Esophagus muscularis mucosa (tissue), 4 donors: ENCODE measurements around the gene LRSAM1. TPM values are rescaled to one million over a fixed set of nuclear protein-coding genes. Genes with fewer than 3 reads are reported as not detected.

Experiments used
- DNase-seq: peaks from one replicate; pipeline ENCODE4 v3.0.0-alpha.2; 2017; ENCODE audit errors: extremely low spot score
- H3K27ac ChIP-seq, 4 donors: fragments of 200-600 bp; sonication (generic); replicated peaks in 1 of 4; 1 replicate in 3 of 4; 2 replicates in 1 of 4; pipeline ENCODE4 v1.5.1; 2016 to 2019; ENCODE audit warnings: mild to moderate bottlenecking in 1 of 4
- H3K27me3 ChIP-seq, 4 donors: fragments of 200-600 bp; sonication (generic); one replicate each; pipeline versions ENCODE4 v1.5.1 to v1.6.0; 2016 to 2019
- H3K36me3 ChIP-seq, 4 donors: fragments of 200-600 bp; sonication (generic); one replicate each; pipeline ENCODE4 v1.5.1; 2016 to 2019
- H3K4me1 ChIP-seq, 4 donors: fragments of 200-600 bp; sonication (generic); one replicate each; pipeline ENCODE4 v1.5.1; 2016 to 2019
- H3K4me3 ChIP-seq, 4 donors: fragments of 200-600 bp; sonication (generic); 1 replicate in 2 of 4; 2 replicates in 2 of 4; pipeline ENCODE4 v1.5.1; 2016 to 2019; ENCODE audit warnings: mild to moderate bottlenecking in 4 of 4, moderate library complexity in 1 of 4
- H3K9me3 ChIP-seq, 4 donors: fragments of 200-600 bp; sonication (generic); 1 replicate in 3 of 4; 2 replicates in 1 of 4; pipeline ENCODE4 v1.5.1; 2016 to 2019
- EP300 ChIP-seq: sonication (generic); formaldehyde crosslinking; IDR thresholded peaks from one replicate; pipeline ENCODE4 v1.6.1; 2017; ENCODE audit warnings: antibody characterized with exemption
- POLR2A ChIP-seq: fragments of 450-650 bp; IDR thresholded peaks from one replicate; pipeline ENCODE4 v1.6.1; 2017; ENCODE audit warnings: antibody characterized with exemption, moderate library complexity, mild to moderate bottlenecking, low read depth
- POLR2AphosphoS5 ChIP-seq, 2 donors: sonication (generic); formaldehyde crosslinking; IDR thresholded peaks; one replicate each; pipeline ENCODE4 v1.6.1; 2017; ENCODE audit warnings: antibody characterized with exemption in 2 of 2
- WGBS: methylation state at CpG from one replicate; pipeline ENCODE4 v1.1.5; 2018; 5-methylcytosine and 5-hydroxymethylcytosine counted together
- intact Hi-C: fragments of 100-400 bp; cut with DNase I; formaldehyde crosslinking; loops from one replicate; pipeline ENCODE4 v1.15.1; 2023
- total RNA-seq, 4 donors: library from RNA; depleted of rRNA; stranded (reverse); fragments of >200 nt; gene quantifications; one replicate each; pipeline versions ENCODE4 v1.1.0 to v1.2.1, GENCODE V29; 2016
- TF ChIP-seq, protein P1 (sequence below), 3 experiments: fragments of 200-600 bp in 2 of 3; fragments of 450-650 bp in 1 of 3; sonication (generic) in 2 of 3; IDR thresholded peaks; one replicate each; pipeline ENCODE4 v1.5.1; 2017 to 2019; ENCODE audit warnings: antibody characterized with exemption in 3 of 3, mild to moderate bottlenecking in 2 of 3, moderate library complexity in 1 of 3

The LRSAM1 gene
- total RNA-seq, 4 donors from 2014 or later = 13.6 to 26.2 (median 18.8) TPM

DNA sequence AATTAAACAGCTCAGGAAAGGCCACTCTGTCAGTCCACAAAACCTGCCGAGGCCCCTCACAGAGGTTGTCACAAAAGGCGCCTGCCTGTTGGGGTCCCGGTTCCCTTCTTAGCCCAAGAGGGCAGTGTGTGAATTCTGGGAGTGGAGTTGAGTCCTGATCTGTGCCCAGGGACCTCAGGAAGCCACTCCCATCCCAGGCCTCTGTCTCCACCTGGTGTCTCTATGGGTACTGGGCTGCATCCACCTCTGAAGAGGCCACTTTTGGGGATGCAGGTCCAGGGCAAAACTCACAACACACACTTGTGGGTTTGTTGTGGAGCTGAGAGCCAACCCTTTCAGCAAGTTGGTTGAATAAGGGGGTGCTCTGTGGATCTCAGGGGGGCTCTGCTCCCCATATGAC, 86.5 kb downstream of the LRSAM1 start:
- no peak for DNase-seq
- H3K4me1 ChIP-seq = peaks cover 47 to 91% (median 89%) of the 10 kb centered on the region in 4 donors
- TF ChIP-seq POLR2A (no peak), POLR2AphosphoS5 (IDR thresholded peaks at IDR 0.05) (no peak), EP300 (no peak)
- TF ChIP-seq, protein P1, sequence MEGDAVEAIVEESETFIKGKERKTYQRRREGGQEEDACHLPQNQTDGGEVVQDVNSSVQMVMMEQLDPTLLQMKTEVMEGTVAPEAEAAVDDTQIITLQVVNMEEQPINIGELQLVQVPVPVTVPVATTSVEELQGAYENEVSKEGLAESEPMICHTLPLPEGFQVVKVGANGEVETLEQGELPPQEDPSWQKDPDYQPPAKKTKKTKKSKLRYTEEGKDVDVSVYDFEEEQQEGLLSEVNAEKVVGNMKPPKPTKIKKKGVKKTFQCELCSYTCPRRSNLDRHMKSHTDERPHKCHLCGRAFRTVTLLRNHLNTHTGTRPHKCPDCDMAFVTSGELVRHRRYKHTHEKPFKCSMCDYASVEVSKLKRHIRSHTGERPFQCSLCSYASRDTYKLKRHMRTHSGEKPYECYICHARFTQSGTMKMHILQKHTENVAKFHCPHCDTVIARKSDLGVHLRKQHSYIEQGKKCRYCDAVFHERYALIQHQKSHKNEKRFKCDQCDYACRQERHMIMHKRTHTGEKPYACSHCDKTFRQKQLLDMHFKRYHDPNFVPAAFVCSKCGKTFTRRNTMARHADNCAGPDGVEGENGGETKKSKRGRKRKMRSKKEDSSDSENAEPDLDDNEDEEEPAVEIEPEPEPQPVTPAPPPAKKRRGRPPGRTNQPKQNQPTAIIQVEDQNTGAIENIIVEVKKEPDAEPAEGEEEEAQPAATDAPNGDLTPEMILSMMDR (IDR thresholded peaks at IDR 0.05) = no peak
- intact Hi-C loops = no loop called here
- peak overlapping the region in 3 of 4 donors; percentile 11 to 60 (median 39) for H3K27ac ChIP-seq
- 83% methylated on average over 3 of the region's 3 CpGs for WGBS
- H3K9me3 ChIP-seq = no peaks in the 10 kb centered on the region
- H3K36me3 ChIP-seq = no peaks in the 10 kb centered on the region
- H3K27me3 ChIP-seq = no peaks in the 10 kb centered on the region
- H3K4me3 ChIP-seq = no peak overlapping the region

DNA sequence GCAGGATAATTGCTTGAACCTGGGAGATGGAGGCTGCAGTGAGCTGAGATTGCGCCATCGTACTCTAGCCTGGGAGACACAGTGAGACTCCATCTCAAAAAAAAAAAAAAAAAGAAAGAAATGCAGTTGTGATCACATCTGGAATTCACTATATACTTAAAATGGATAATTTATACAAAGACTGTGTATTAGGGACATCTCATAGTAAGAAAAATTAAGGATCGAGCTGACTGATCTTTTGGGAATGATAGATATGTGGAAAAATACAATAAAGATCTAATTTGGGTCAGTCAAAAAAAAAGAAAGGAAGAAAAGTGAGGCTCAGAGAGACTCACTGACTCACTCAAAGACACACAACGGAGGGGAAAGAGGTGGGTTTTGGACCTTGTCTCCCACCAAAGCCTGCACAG, 87.5 kb downstream of the LRSAM1 start:
- no peaks in the 10 kb centered on the region for H3K9me3 ChIP-seq

DNA sequence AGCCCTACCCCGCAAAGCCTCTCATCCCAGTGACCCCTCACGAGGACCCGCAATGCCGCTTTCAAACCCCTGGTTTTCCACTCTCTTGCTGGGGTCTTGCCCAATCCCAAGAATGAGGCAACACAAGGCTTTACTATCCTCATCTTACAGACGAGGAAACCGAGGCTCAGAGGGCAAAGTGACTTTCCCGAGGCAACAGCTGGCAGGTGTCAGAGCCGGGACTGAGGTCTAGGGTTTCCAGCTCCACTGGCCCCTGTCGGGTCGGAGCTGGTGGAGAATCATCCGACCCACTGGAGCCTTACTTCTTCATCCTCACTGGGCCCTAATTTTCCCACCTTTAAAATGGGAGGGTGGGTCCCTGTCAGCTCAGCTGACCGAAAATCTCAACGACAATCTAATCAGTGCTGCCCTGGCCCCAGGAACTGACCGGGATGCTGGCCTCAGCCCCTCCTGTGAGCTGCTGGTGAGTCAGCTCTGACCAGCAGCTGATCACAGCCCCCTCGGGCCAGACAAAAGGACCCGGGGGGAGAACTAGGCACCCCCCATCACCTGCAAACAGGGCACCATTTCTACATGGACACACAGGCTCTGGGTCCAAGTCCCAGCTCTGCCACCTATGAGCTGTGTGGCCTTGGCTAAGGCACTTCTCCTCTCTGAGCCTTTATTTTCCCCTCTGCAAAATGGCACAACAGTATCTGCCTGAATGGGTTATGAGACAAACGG, 88.1 kb downstream of the LRSAM1 start:
- Histone ChIP-seq H3K27me3 (no peaks in the 10 kb centered on the region), H3K27ac (peak overlapping the region; percentile 46 to 77 (median 58)), H3K36me3 (no peaks in the 10 kb centered on the region), H3K4me1 (peaks cover 50 to 100% (median 97%) of the 10 kb centered on the region in 4 donors), H3K9me3 (no peaks in the 10 kb centered on the region), H3K4me3 (no peak overlapping the region)
- DNase-seq = no peak
- TF ChIP-seq, protein P1 (IDR thresholded peaks at IDR 0.05) = no peak
- no peak for TF ChIP-seq POLR2AphosphoS5 (IDR thresholded peaks at IDR 0.05)
- no peak for TF ChIP-seq EP300
- no peak for TF ChIP-seq POLR2A
- intact Hi-C loops = no loop called here
- WGBS = 63% methylated on average over 9 of the region's 17 CpGs

More for the DNA sequence above, 87.5 kb downstream of the LRSAM1 start:
- Histone ChIP-seq H3K4me1 (peaks cover 50 to 98% (median 96%) of the 10 kb centered on the region in 4 donors), H3K4me3 (no peak overlapping the region), H3K36me3 (no peaks in the 10 kb centered on the region), H3K27ac (peak overlapping the region; percentile 46 to 77 (median 58)), H3K27me3 (no peaks in the 10 kb centered on the region)
- TF ChIP-seq POLR2A (no peak), EP300 (no peak), POLR2AphosphoS5 (IDR thresholded peaks at IDR 0.05) (no peak)
- TF ChIP-seq, protein P1 (IDR thresholded peaks at IDR 0.05) = no peak
- WGBS = 70% methylated on average over 4 of the region's 4 CpGs
- intact Hi-C loops = no loop called here
- DNase-seq = no peak

DNA sequence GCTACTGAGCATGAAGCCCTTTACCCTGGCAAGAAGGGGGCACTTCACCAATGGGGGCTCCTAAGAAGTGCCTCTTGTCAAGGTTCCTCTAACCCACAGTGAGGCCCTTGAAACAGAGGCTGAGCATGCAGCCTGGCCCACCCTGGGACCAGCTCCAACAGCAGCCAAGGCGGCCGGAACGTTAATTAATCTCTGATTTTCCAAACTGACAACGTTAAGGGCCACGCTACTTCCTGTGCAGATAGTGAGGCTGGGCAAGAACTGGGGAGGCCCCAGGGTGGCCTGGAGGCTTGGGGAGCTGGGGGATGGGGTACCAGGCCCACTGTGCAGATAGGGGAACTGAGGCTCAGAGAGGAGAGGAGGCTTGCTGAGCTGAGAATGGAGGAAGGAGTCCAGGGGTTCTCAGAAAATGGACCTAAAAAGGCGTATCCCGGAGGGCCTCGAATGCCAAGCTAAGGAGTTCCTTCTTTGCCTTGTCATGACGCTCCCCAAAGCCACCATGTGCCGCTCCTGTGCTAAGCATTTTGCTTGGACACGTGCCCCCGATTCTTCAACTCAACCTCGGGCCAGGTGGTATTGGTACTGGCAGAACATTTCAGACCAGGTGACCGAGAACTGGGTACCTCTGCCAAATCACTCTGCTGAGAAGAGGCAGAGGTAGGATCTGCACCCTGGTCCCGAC, 88.8 kb downstream of the LRSAM1 start:
- no peak overlapping the region for H3K4me3 ChIP-seq
- intact Hi-C loops = no loop called here
- 75% methylated on average over 14 of the region's 15 CpGs for WGBS

More for the DNA sequence above, 88.8 kb downstream of the LRSAM1 start:
- H3K27me3 ChIP-seq = no peaks in the 10 kb centered on the region
- DNase-seq = no peak
- TF ChIP-seq POLR2AphosphoS5 (IDR thresholded peaks at IDR 0.05) (no peak), POLR2A (no peak), EP300 (no peak)
- TF ChIP-seq, protein P1 (IDR thresholded peaks at IDR 0.05) = no peak
- H3K9me3 ChIP-seq = no peaks in the 10 kb centered on the region
- H3K27ac ChIP-seq = peak overlapping the region; percentile 46 to 77 (median 60)
- H3K4me1 ChIP-seq = peaks cover 52 to 100% (median 98%) of the 10 kb centered on the region in 4 donors
- no peaks in the 10 kb centered on the region for H3K36me3 ChIP-seq
